GM10248 (cell line): Measurements from ENCODE around the gene SFTPB.

Experiments used
- CTCF ChIA-PET: fragments of 300-600 bp; sonication (Branson Sonifier 250); formaldehyde crosslinking; extraction: SDS; loops from one replicate; lab custom pipeline; 2021; ENCODE audit warnings: antibody characterized with exemption; lab: Yijun Ruan, JAX
- POLR2A ChIA-PET: fragments of 350-650 bp; sonication (Branson Sonifier 250); formaldehyde crosslinking; extraction: SDS; loops from one replicate; lab custom pipeline; 2020; ENCODE audit warnings: antibody characterized with exemption; lab: Yijun Ruan, JAX
- DNase-seq: peaks from one replicate; pipeline ENCODE4 v3.0.0; 2012; ENCODE audit errors: extremely low spot score
- CTCF ChIP-seq: IDR thresholded peaks from 2 replicates; pipeline ENCODE4 v1.5.1; 2012; ENCODE audit warnings: mild to moderate bottlenecking, low read depth; ENCODE audit errors: extremely low read depth, missing control alignments, control extremely low read depth

The SFTPB gene

GRCh38 chr2:85697716-85698115 is 29.7 kb upstream of the SFTPB start:
- TF ChIP-seq CTCF: no peak
- POLR2A ChIA-PET: no interaction called here
- CTCF ChIA-PET: interaction anchor here (1.2 to 4.9 kb wide), 7 partner anchors 10 to 277 kb away, joined by 3 to 42 read pairs (median 5); no protein-coding TSS in a partner anchor
- no peak for DNase-seq

GRCh38 chr2:85697096-85697495 is 29.1 kb upstream of the SFTPB start:
- ChIA-PET CTCF (interaction anchor here (1.1 to 4.9 kb wide), 8 partner anchors 11 to 276 kb away, joined by 3 to 42 read pairs (median 4); no protein-coding TSS in a partner anchor), POLR2A (no interaction called here)
- TF ChIP-seq CTCF: no peak
- DNase-seq: no peak

GRCh38 chr2:85695691-85696668 is 28.0 kb upstream of the SFTPB start:
- ChIA-PET CTCF (interaction anchor here (1.1 to 4.9 kb wide), 5 partner anchors 12 to 59 kb away, joined by 3 to 42 read pairs (median 14); no protein-coding TSS in a partner anchor), POLR2A (no interaction called here)
- DNase-seq: no peak
- TF ChIP-seq CTCF: no peak

GRCh38 chr2:85695121-85695520 is 27.1 kb upstream of the SFTPB start:
- DNase-seq: no peak
- ChIA-PET CTCF (no interaction called here), POLR2A (no interaction called here)
- TF ChIP-seq CTCF: no peak

GRCh38 chr2:85694052-85695025 is 26.3 kb upstream of the SFTPB start, which contains the start of gene GNLY:
Gene GNLY (plus strand): TSS chr2:85694358. CDS start chr2:85694419, 61 bp downstream.
- CTCF ChIA-PET: interaction anchor here (0.9 to 3.0 kb wide), 6 partner anchors 11 to 57 kb away, joined by 3 to 12 read pairs (median 4); no protein-coding TSS in a partner anchor
- POLR2A ChIA-PET: no interaction called here
- no peak for DNase-seq
- no peak for TF ChIP-seq CTCF
